SU-DHL-6 (cell line): ENCODE measurements around the gene CD5L.

Source experiments
- EZH2phosphoT487 ChIP-seq: fragments of 200-600 bp; sonication (generic), shearing (Covaris generic); conservative IDR thresholded peaks from 2 replicates; pipeline ENCODE4 v1.6.1; 2018; ENCODE audit warnings: mild to moderate bottlenecking, antibody characterized with exemption, low read length, moderate library complexity, mixed read lengths
- TF ChIP-seq, protein P1 (sequence below): fragments of 200-600 bp; sonication (generic); IDR thresholded peaks from one replicate; pipeline ENCODE4 v1.5.1; 2017; ENCODE audit warnings: antibody characterized with exemption, mild to moderate bottlenecking, low read length, moderate library complexity; ENCODE audit not compliant: insufficient read depth, poor library complexity, severe bottlenecking

DNA sequence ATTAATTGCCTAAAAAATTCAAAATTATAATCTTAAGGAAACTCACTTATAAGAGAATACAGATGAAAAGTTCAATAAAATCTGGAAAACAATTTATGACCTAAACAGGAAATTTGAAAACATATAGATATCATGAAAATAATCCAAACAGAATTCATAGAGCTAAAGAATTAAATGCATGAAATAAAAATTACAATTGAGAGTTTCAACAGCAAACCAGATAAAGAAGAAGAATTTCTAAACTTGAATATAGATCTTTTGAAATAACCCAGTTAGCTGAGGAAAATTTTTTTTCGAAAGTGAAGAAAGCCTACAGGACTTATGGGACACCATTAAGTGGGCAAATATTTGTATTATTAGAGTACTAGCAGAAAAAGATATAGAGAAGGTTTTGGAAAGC is 28.3 kb downstream of the CD5L start:
- TF ChIP-seq, protein P1, sequence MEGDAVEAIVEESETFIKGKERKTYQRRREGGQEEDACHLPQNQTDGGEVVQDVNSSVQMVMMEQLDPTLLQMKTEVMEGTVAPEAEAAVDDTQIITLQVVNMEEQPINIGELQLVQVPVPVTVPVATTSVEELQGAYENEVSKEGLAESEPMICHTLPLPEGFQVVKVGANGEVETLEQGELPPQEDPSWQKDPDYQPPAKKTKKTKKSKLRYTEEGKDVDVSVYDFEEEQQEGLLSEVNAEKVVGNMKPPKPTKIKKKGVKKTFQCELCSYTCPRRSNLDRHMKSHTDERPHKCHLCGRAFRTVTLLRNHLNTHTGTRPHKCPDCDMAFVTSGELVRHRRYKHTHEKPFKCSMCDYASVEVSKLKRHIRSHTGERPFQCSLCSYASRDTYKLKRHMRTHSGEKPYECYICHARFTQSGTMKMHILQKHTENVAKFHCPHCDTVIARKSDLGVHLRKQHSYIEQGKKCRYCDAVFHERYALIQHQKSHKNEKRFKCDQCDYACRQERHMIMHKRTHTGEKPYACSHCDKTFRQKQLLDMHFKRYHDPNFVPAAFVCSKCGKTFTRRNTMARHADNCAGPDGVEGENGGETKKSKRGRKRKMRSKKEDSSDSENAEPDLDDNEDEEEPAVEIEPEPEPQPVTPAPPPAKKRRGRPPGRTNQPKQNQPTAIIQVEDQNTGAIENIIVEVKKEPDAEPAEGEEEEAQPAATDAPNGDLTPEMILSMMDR: no peak
- TF ChIP-seq EZH2phosphoT487: no peak
